ENCODE results near the gene KIF1B.

- no peak for TF ChIP-seq EZH2 (optimal IDR thresholded peaks at IDR 0.05; ENCODE audit: low read depth, low read length)
- TF ChIP-seq CTCF (IDR thresholded peaks at IDR 0.05; ENCODE audit: low read length): no peak
- no peak for TF ChIP-seq EZH2phosphoT487 (IDR thresholded peaks at IDR 0.05; ENCODE audit: low read length)
These were observed 130.7 kb downstream of the KIF1B start for GRCh38 chr1:10340930-10341590.

All from MM.1S (cell line).